Breast epithelium (tissue), 4 donors: ENCODE measurements around the gene GRHL3. TPM values are rescaled to one million over a fixed set of nuclear protein-coding genes. Genes with fewer than 3 reads are reported as not detected.

ENCODE experiments used
- DNase-seq, 2 donors: peaks; one replicate each; pipeline ENCODE4 v3.0.0-alpha.2; 2019; ENCODE audit warnings: low spot score in 2 of 2
- H3K27ac ChIP-seq, 2 donors: fragments of 200-600 bp; sonication (generic) in 1 of 2; one replicate each; pipeline ENCODE4 v1.5.1; 2016 to 2019; ENCODE audit warnings: mild to moderate bottlenecking in 1 of 2
- H3K27me3 ChIP-seq, 2 donors: fragments of 200-600 bp; sonication (generic) in 1 of 2; one replicate each; pipeline versions ENCODE4 v1.5.1 to v1.6.0; 2017 to 2019; ENCODE audit warnings: control low read depth in 1 of 2, mild to moderate bottlenecking in 1 of 2
- H3K36me3 ChIP-seq: fragments of 200-600 bp; one replicate; pipeline ENCODE4 v1.5.1; 2019
- H3K4me1 ChIP-seq, 2 donors: fragments of 200-600 bp; sonication (generic); one replicate each; pipeline ENCODE4 v1.5.1; 2016 to 2019; ENCODE audit warnings: control low read depth in 1 of 2
- H3K4me3 ChIP-seq, 3 donors: fragments of 200-600 bp; sonication (generic); 1 replicate in 2 of 3; 2 replicates in 1 of 3; pipeline ENCODE4 v1.5.1; 2016 to 2019; ENCODE audit warnings: mild to moderate bottlenecking in 3 of 3, moderate library complexity in 2 of 3
- H3K9me3 ChIP-seq, 2 donors: fragments of 200-600 bp; sonication (generic) in 1 of 2; one replicate each; pipeline ENCODE4 v1.5.1; 2016 to 2019; ENCODE audit warnings: control low read depth in 1 of 2
- POLR2A ChIP-seq: fragments of 450-650 bp; IDR thresholded peaks from one replicate; pipeline ENCODE4 v1.6.1; 2016; ENCODE audit warnings: antibody characterized with exemption, mild to moderate bottlenecking, moderate library complexity
- POLR2AphosphoS5 ChIP-seq, 3 donors: sonication (generic); formaldehyde crosslinking; IDR thresholded peaks; one replicate each; pipeline ENCODE4 v1.6.1; 2017; ENCODE audit warnings: antibody characterized with exemption in 3 of 3
- intact Hi-C: fragments of 100-400 bp; cut with DNase I; formaldehyde crosslinking; loops from one replicate; pipeline ENCODE4 v1.15.1; 2023; ENCODE audit warnings: low total_unique reads
- total RNA-seq, 3 donors: library from RNA; depleted of rRNA; stranded (reverse); fragments of >200 nt; gene quantifications; one replicate each; pipeline ENCODE4 v1.1.0, GENCODE V29; 2016
- TF ChIP-seq, protein P1 (sequence below), 3 donors: fragments of 450-650 bp; IDR thresholded peaks; one replicate each; pipeline ENCODE4 v1.5.1; 2016 to 2017; ENCODE audit warnings: antibody characterized with exemption in 3 of 3, mild to moderate bottlenecking in 3 of 3, moderate library complexity in 3 of 3

Gene GRHL3
- total RNA-seq, 3 donors from 2014 or later = 0.98 to 4.0 TPM; not detected in 1

DNA sequence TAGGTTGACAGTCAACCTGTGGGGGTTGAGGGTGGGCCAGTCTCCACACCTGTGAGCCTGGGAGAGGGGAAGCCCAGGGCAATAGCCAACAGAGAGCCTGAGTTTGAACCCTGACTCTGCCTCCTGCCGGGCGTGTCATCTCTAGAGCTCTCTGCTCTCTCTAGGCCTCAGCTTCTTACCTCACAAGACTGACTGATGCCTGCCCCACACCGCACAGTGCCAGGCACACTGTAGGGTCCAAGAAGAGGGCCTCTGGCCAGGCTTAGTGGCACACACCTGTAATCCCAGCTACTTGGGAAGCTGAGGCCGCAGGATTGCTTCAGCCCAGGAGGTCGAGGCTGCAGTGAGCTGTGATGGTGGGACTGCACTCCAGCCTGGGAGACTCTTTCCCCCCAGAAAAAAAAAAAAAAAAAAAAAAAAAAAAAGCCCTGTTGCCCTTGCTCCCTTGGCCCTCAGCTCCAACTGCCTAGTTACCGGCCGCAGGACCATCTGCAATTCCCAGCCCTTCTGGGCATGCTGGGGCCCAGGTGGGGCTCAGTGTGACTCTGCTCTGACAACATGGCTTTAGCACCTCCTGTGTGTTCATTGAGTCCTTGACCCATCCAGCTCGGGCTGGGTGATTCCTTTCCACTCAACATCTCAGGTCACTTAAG lies 25.1 kb downstream of the GRHL3 start:
- TF ChIP-seq POLR2AphosphoS5 (IDR thresholded peaks at IDR 0.05) = no peak
- TF ChIP-seq, protein P1, sequence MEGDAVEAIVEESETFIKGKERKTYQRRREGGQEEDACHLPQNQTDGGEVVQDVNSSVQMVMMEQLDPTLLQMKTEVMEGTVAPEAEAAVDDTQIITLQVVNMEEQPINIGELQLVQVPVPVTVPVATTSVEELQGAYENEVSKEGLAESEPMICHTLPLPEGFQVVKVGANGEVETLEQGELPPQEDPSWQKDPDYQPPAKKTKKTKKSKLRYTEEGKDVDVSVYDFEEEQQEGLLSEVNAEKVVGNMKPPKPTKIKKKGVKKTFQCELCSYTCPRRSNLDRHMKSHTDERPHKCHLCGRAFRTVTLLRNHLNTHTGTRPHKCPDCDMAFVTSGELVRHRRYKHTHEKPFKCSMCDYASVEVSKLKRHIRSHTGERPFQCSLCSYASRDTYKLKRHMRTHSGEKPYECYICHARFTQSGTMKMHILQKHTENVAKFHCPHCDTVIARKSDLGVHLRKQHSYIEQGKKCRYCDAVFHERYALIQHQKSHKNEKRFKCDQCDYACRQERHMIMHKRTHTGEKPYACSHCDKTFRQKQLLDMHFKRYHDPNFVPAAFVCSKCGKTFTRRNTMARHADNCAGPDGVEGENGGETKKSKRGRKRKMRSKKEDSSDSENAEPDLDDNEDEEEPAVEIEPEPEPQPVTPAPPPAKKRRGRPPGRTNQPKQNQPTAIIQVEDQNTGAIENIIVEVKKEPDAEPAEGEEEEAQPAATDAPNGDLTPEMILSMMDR (IDR thresholded peaks at IDR 0.05) = no peak
- TF ChIP-seq POLR2A = no peak
- intact Hi-C loops = no loop called here
- H3K27ac ChIP-seq = no peak overlapping the region
- no peaks in the 10 kb centered on the region for H3K9me3 ChIP-seq
- H3K36me3 ChIP-seq = no peaks in the 10 kb centered on the region
- no peak for DNase-seq
- H3K4me3 ChIP-seq = no peak overlapping the region
- H3K4me1 ChIP-seq = no peaks in the 10 kb centered on the region
- no peaks in the 10 kb centered on the region for H3K27me3 ChIP-seq

DNA sequence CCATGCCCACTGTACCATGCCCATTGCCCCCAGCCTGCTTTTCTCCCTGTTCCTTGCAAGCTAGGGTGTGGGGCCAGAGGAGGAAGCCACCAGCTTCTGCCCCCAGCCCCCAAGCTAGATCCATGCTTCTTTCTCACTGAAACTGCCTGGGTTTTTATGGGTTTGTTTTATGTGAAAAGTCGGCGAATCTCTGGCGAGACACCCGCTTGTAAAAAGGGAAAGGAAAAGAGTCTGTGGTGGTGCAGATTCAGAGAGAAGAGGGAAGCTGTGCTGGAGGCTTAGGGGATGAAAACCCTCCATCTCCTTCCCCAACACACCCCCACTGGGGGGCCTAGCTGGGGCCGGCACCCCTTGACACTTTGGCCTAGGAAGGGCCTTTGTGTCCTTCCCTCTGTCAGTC lies 26.2 kb downstream of the GRHL3 start:
- TF ChIP-seq, protein P1 (IDR thresholded peaks at IDR 0.05) = no peak
- no peak for TF ChIP-seq POLR2AphosphoS5 (IDR thresholded peaks at IDR 0.05)
- TF ChIP-seq POLR2A = no peak
- no peaks in the 10 kb centered on the region for H3K27me3 ChIP-seq
- no peak overlapping the region for H3K4me3 ChIP-seq
- H3K36me3 ChIP-seq = no peaks in the 10 kb centered on the region
- H3K4me1 ChIP-seq = no peaks in the 10 kb centered on the region
- intact Hi-C loops = no loop called here
- H3K9me3 ChIP-seq = no peaks in the 10 kb centered on the region
- no peak for DNase-seq
- H3K27ac ChIP-seq = no peak overlapping the region

DNA sequence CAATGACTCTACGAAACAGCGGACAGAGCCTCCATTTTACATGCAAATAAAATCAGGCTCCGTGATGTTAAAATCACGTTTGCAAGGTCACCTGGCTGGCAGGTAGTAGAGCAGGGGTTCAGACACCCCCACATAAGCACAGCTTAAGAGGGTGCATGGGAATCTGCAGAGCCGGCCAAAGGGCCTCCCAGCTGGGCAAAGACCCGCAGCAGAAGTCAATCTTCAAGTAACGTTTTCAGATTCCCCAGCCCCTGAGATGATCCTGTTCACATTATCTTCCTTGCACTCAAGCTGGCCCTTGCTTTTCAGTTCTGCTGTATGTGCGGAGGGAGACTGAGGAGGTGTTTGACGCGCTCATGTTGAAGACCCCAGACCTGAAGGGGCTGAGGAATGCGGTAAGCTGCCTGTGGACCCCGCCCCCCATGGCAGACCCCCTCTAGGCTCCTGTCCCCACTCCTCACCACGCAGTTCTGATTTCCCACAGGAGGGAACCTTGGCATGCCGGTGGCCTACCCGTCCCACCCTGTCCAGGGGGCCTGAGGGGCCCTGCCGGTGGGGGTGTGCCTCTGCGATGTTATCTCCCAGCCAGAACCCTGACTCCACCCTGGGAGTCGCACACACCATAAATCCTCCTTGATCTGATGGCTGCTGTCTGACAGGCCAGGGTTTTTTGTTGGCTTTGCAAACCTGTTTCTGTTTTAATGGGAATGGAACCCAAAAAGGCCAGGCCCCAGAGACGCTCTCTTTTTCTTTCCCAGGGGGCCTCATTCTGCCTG lies 28.2 kb downstream of the GRHL3 start:
- no peak overlapping the region for H3K27ac ChIP-seq
- no peaks in the 10 kb centered on the region for H3K4me1 ChIP-seq
- no peak for DNase-seq
- no peak overlapping the region for H3K4me3 ChIP-seq
- no peaks in the 10 kb centered on the region for H3K36me3 ChIP-seq
- H3K9me3 ChIP-seq = no peaks in the 10 kb centered on the region
- TF ChIP-seq, protein P1 (IDR thresholded peaks at IDR 0.05) = no peak
- TF ChIP-seq POLR2AphosphoS5 (IDR thresholded peaks at IDR 0.05) (no peak), POLR2A (no peak)
- intact Hi-C loops = no loop called here
- H3K27me3 ChIP-seq = no peaks in the 10 kb centered on the region

DNA sequence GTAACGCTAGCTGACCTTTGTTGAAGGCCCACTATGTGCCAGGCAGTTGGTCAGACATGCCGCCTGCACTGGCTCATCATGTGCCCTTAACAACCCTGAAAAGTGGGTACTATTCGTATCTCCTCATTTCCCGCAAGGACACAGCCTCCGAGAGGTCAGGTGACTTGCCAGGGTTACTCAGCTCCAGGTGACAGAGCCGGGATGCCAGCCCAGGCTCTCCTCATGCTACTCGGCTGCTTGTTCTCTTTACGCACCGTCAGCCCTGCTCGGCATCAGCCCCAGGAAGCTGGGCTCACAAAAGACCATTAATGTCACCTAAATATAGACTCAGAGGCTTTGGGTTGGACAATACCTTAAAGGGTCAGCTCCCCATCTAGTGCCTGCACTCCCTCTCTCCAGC lies 29.0 kb downstream of the GRHL3 start:
- Histone ChIP-seq H3K4me1 (no peaks in the 10 kb centered on the region), H3K4me3 (no peak overlapping the region), H3K36me3 (no peaks in the 10 kb centered on the region), H3K9me3 (no peaks in the 10 kb centered on the region), H3K27me3 (no peaks in the 10 kb centered on the region), H3K27ac (no peak overlapping the region)
- DNase-seq = no peak
- intact Hi-C loops = no loop called here
- TF ChIP-seq POLR2A = no peak
- TF ChIP-seq, protein P1 (IDR thresholded peaks at IDR 0.05) = no peak

DNA sequence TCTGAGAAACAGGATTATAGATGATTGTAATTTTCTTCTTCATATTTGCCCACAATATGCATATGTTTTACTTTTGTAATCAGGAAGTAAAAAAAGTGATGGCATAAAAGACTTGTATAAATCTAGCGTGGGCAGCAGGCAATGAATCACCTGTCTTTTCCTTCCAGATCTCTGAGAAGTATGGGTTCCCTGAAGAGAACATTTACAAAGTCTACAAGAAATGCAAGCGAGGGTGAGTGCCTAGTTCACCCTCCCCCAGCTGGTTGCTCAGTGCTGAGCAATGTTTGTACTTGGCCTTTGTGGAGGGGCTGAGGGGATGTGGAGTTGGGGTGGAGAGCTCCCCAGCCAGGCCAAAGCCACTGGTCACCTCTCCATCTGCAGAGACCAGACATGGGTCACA lies 30.7 kb downstream of the GRHL3 start:
- intact Hi-C loops = no loop called here
- H3K4me1 ChIP-seq = no peaks in the 10 kb centered on the region
- no peak overlapping the region for H3K27ac ChIP-seq
- no peak for TF ChIP-seq POLR2A
- TF ChIP-seq, protein P1 (IDR thresholded peaks at IDR 0.05) = no peak
- TF ChIP-seq POLR2AphosphoS5 (IDR thresholded peaks at IDR 0.05) = no peak
- no peaks in the 10 kb centered on the region for H3K9me3 ChIP-seq
- no peaks in the 10 kb centered on the region for H3K36me3 ChIP-seq
- no peaks in the 10 kb centered on the region for H3K27me3 ChIP-seq
- DNase-seq = no peak
- no peak overlapping the region for H3K4me3 ChIP-seq
